ENCODE measurements around the gene CADPS. TPM values are rescaled to one million over a fixed set of nuclear protein-coding genes. Genes with fewer than 3 reads are reported as not detected.

The CADPS gene
- polyA plus RNA-seq, 1 of the 3 experiments (the other 2 are of a cell fraction): 5.8 TPM

- no peak for TF ChIP-seq CTCF (IDR thresholded peaks at IDR 0.05)
- TF ChIP-seq MEF2A (IDR thresholded peaks at IDR 0.05; ENCODE audit: borderline replicate concordance, low read depth): no peak
- peak; percentile 37; the same call in 1 of the 2 replicates for TF ChIP-seq ELF1 (IDR thresholded peaks at IDR 0.05)
- peak; percentile 59; the same call in 1 of the 2 replicates for TF ChIP-seq REST (IDR thresholded peaks at IDR 0.05; ENCODE audit: low read depth, low read length)
Observed at GRCh38 chr3:62587579-62588031, 287.6 kb downstream of the CADPS start (continued).

- ChIA-PET CTCF (interaction anchor here (1.2 to 1.3 kb wide), 2 partner anchors 78 to 641 kb away, joined by 3 to 4 read pairs; no protein-coding TSS in a partner anchor), POLR2A (no interaction called here)
- Histone ChIP-seq H3K4me1 (ENCODE audit: control insufficient read depth in 1 of 2, insufficient read depth in 2 of 2, low read depth in 1 of 2, low read length in 1 of 2) (peaks cover 10 to 15% of the 10 kb centered on the region in 2 experiments; a peak in 3 of 4 replicates), H3K27ac (ENCODE audit: low read depth in 2 of 2, low read length in 1 of 2) (peak overlapping the region; percentile 76 to 86), H3F3A (replicated peaks; ENCODE audit: insufficient read depth) (peaks cover 21% of the 10 kb centered on the region), H3K9me2 (no peaks in the 10 kb centered on the region), H3K9me3 (no peaks in the 10 kb centered on the region), H3K27me3 (ENCODE audit: insufficient read depth) (no peaks in the 10 kb centered on the region), H2AFZ (ENCODE audit: low read depth) (no peak overlapping the region), H3K36me3 (replicated peaks in 1 of 2; ENCODE audit: control insufficient read depth in 1 of 2, insufficient read depth in 2 of 2, low read length in 1 of 2) (no peaks in the 10 kb centered on the region), H3K9ac (peak overlapping the region; percentile 41; the same call in 1 of the 2 replicates), H3K4me3 (ENCODE audit: low read depth in 2 of 2, low read length in 1 of 2) (0 out of 4 replicates have a peak overlapping the region, but pooled peaks of 1 of the 2 experiments have one; percentile 8), H3K79me2 (ENCODE audit: insufficient read depth) (no peaks in the 10 kb centered on the region), H4K20me1 (ENCODE audit: insufficient read depth) (no peaks in the 10 kb centered on the region), H3K4me2 (peak overlapping the region; percentile 51)
- TF ChIP-seq TCF12 (IDR thresholded peaks at IDR 0.05) (no peak), ZBTB33 (IDR thresholded peaks at IDR 0.05; ENCODE audit: borderline replicate concordance, low read depth) (no peak), NFIC (IDR thresholded peaks at IDR 0.05; ENCODE audit: borderline replicate concordance) (no peak), TEAD4 (IDR thresholded peaks at IDR 0.05; ENCODE audit: borderline replicate concordance, insufficient read depth) (no peak), RCOR1 (IDR thresholded peaks at IDR 0.05; ENCODE audit: low read length) (no peak)
- TF ChIP-seq, protein P1, sequence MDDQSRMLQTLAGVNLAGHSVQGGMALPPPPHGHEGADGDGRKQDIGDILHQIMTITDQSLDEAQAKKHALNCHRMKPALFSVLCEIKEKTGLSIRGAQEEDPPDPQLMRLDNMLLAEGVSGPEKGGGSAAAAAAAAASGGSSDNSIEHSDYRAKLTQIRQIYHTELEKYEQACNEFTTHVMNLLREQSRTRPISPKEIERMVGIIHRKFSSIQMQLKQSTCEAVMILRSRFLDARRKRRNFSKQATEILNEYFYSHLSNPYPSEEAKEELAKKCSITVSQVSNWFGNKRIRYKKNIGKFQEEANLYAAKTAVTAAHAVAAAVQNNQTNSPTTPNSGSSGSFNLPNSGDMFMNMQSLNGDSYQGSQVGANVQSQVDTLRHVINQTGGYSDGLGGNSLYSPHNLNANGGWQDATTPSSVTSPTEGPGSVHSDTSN (IDR thresholded peaks at IDR 0.05): peak; percentile 28; the same call in 1 of the 2 replicates
- DNase-seq: no peak
- 33% methylated on average over 5 of the region's 5 CpGs for WGBS (ENCODE audit: low lambda C conversion rate)
Observed at GRCh38 chr3:62587169-62587568, 288.0 kb downstream of the CADPS start.

Data from SK-N-SH (cell line).